K562 (cell line): ENCODE measurements around the gene NUAK2. TPM values are rescaled to one million over a fixed set of nuclear protein-coding genes. Genes with fewer than 3 reads are reported as not detected.

Experiments
- ATF7 ChIP-seq: fragments of 450-650 bp; IDR thresholded peaks from 2 replicates; pipeline ENCODE4 v1.7.1; 2014; ENCODE audit warnings: mild to moderate bottlenecking, moderate library complexity
- CREM ChIP-seq: IDR thresholded peaks from 2 replicates; pipeline ENCODE4 v1.6.1; 2014; ENCODE audit warnings: antibody characterized with exemption, low read depth
- DEAF1 ChIP-seq: fragments of 450-650 bp; formaldehyde crosslinking; IDR thresholded peaks from 2 replicates; pipeline ENCODE4 v1.4.0; 2020; ENCODE audit warnings: mild to moderate bottlenecking, moderate library complexity
- DNMT1 ChIP-seq: fragments of 450-650 bp; IDR thresholded peaks from 2 replicates; pipeline ENCODE4 v1.6.1; 2016; ENCODE audit warnings: antibody characterized with exemption, mild to moderate bottlenecking
- HDAC1 ChIP-seq, 2 experiments: fragments of 450-650 bp; IDR thresholded peaks; 2 replicates each; pipeline ENCODE4 v1.6.1; 2016 to 2017; ENCODE audit warnings: inconsistent platforms in 1 of 2, mild to moderate bottlenecking in 1 of 2, moderate library complexity in 1 of 2
- HMBOX1 ChIP-seq: sonication (generic); IDR thresholded peaks from 2 replicates; pipeline ENCODE4 v1.6.1; 2016
- MAFK ChIP-seq: IDR thresholded peaks from 2 replicates; pipeline ENCODE4 v1.6.1; 2011; ENCODE audit warnings: low read length, improper control_type of control experiment
- RBM25 ChIP-seq: fragments of 200-400 bp; formaldehyde crosslinking; IDR thresholded peaks from 2 replicates; pipeline ENCODE4 v1.6.1; 2018; ENCODE audit warnings: low read length, low read depth, moderate library complexity; ENCODE audit not compliant: severe bottlenecking
- SMAD4 ChIP-seq: fragments of 250-450 bp; sonication (Bioruptor Pico); conservative IDR thresholded peaks from 2 replicates; pipeline ENCODE4 v1.8.0; 2021; ENCODE audit warnings: inconsistent platforms, mild to moderate bottlenecking, moderate library complexity
- SRF ChIP-seq, 2 experiments: fragments of 250-450, 450-650 bp in 1 of 2; sonication (Bioruptor Pico) in 1 of 2; sonication (generic) in 1 of 2; formaldehyde crosslinking; IDR thresholded peaks; 2 replicates each; pipeline versions ENCODE4 v1.5.0 to v1.5.1; 2020 to 2022; ENCODE audit warnings: mild to moderate bottlenecking in 1 of 2, missing genetic modification reagents in 1 of 2
- TFAP4 ChIP-seq: sonication (generic); formaldehyde crosslinking; IDR thresholded peaks from 2 replicates; pipeline ENCODE4 v1.8.0; 2022; ENCODE audit warnings: missing genetic modification reagents, mild to moderate bottlenecking, moderate library complexity, borderline replicate concordance
- THRAP3 ChIP-seq: fragments of 450-650 bp; IDR thresholded peaks from 2 replicates; pipeline ENCODE4 v1.6.1; 2016; ENCODE audit warnings: mild to moderate bottlenecking, inconsistent platforms, borderline replicate concordance
- ZBTB9 ChIP-seq: fragments of 450-650 bp; formaldehyde crosslinking; IDR thresholded peaks from 2 replicates; pipeline ENCODE4 v1.4.0; 2020; ENCODE audit warnings: mild to moderate bottlenecking, moderate library complexity
- ZNF24 ChIP-seq: fragments of 450-650 bp; IDR thresholded peaks from 2 replicates; pipeline ENCODE4 v1.6.1; 2016
- ZNF384 ChIP-seq: IDR thresholded peaks from 2 replicates; pipeline ENCODE4 v1.6.1; 2012; ENCODE audit warnings: low read depth, low read length, improper control_type of control experiment
- ZNF511 ChIP-seq: sonication (generic); formaldehyde crosslinking; IDR thresholded peaks from 2 replicates; pipeline ENCODE4 v1.8.0; 2022; ENCODE audit warnings: mild to moderate bottlenecking, missing genetic modification reagents
- ZNF512 ChIP-seq: IDR thresholded peaks from 2 replicates; pipeline ENCODE4 v1.6.1; 2016; ENCODE audit warnings: missing genetic modification characterization, missing compliant biosample characterization
- ZNF589 ChIP-seq: fragments of 200-800 bp; sonication (Bioruptor generic); IDR thresholded peaks from 2 replicates; pipeline ENCODE4 v1.6.1; 2016; ENCODE audit warnings: low read depth, missing genetic modification characterization, missing compliant biosample characterization
- ZNF740 ChIP-seq, 3 experiments: fragments of 200-800 bp in 1 of 3; sonication (Bioruptor generic) in 1 of 3; sonication (generic) in 1 of 3; formaldehyde crosslinking in 1 of 3; IDR thresholded peaks; 2 replicates each; pipeline versions ENCODE4 v1.6.1 to v1.8.0; 2016 to 2022; ENCODE audit warnings: mild to moderate bottlenecking in 2 of 3, missing compliant biosample characterization in 2 of 3, missing genetic modification characterization in 2 of 3, missing genetic modification reagents in 1 of 3
- ZSCAN32 ChIP-seq: fragments of 450-650 bp; formaldehyde crosslinking; IDR thresholded peaks from 2 replicates; pipeline ENCODE4 v1.4.0; 2020; ENCODE audit warnings: mild to moderate bottlenecking, moderate library complexity
- polyA plus RNA-seq, 8 experiments: library from polyadenylated mRNA; depleted of rRNA in 4 of 8; stranded (reverse) in 5 of 8; unstranded in 3 of 8; fragments of >200 nt; fragmentation: Nextera tagmentation in 2 of 8; fragmentation: Illumina TruSeq in 1 of 8; extraction: Ambion mirVana in 2 of 8; extraction: Trizol in 1 of 8; gene quantifications; 2 replicates each; pipeline versions ENCODE4 v1.2.1 to v1.2.3, GENCODE V29; 2011 to 2014; ENCODE audit warnings: inconsistent platforms in 1 of 8, missing spikeins in 1 of 8
- total RNA-seq, 7 experiments: library from RNA; depleted of rRNA in 6 of 7; stranded (reverse); fragments of >200 nt in 6 of 7; fragmentation: Illumina TruSeq in 2 of 7; extraction: Trizol in 2 of 7; gene quantifications; 2 replicates each; pipeline versions ENCODE4 v1.2.1 to v1.2.3, GENCODE V29; 2011 to 2021; ENCODE audit warnings: low replicate concordance in 1 of 7

Gene NUAK2
- total and polyA plus RNA-seq, 9 of the 15 experiments (the other 6 are each of a cell fraction or from before 2014, with no cell fraction given): 0.04 to 0.44 (median 0.14) TPM

- peak; percentile 26; the same call in 1 of the 2 replicates for TF ChIP-seq MAFK
- peak; percentile 34; the same call in 1 of the 2 replicates for TF ChIP-seq ZNF24
- TF ChIP-seq ZNF511 (CRISPR knock-in tag): no peak
- 0 out of 2 replicates have a peak, but pooled peaks have one; percentile 28 for TF ChIP-seq SMAD4
- TF ChIP-seq ZNF740 (CRISPR knock-in tag; IDR thresholded peaks at IDR 0.05): no peak
- TF ChIP-seq ZNF740 (tag; IDR thresholded peaks at IDR 0.05): no peak
- TF ChIP-seq HDAC1 (IDR thresholded peaks at IDR 0.05): no peak
- no peak for TF ChIP-seq RBM25
- TF ChIP-seq ZNF384: 0 out of 2 replicates have a peak, but pooled peaks have one; percentile 33
- 0 out of 2 replicates have a peak, but pooled peaks have one; percentile 12 for TF ChIP-seq ZSCAN32 (CRISPR knock-in tag)
- 0 out of 2 replicates have a peak, but pooled peaks have one; percentile 42 for TF ChIP-seq ATF7
- TF ChIP-seq ZNF512 (tag): no peak
- no peak for TF ChIP-seq ZNF589 (CRISPR knock-in tag)
- 0 out of 2 replicates have a peak, but pooled peaks have one; percentile 33 for TF ChIP-seq ZBTB9
- no peak for TF ChIP-seq THRAP3
- no peak for TF ChIP-seq DNMT1
- peak; percentile 35; the same call in 1 of the 2 replicates for TF ChIP-seq CREM
- TF ChIP-seq SRF (CRISPR knock-in tag; IDR thresholded peaks at IDR 0.05): 0 out of 4 replicates have a peak, but pooled peaks of 1 of the 2 experiments have one; percentile 31
- TF ChIP-seq HMBOX1: no peak
- peak; percentile 83 for TF ChIP-seq DEAF1
- peak; percentile 46; the same call in 1 of the 2 replicates for TF ChIP-seq TFAP4
These were observed 14.1 kb upstream of the NUAK2 start (continued) for GRCh38 chr1:205335692-205336091.
